Measurements from ENCODE around the gene LEFTY2. TPM values are rescaled to one million over a fixed set of nuclear protein-coding genes. Genes with fewer than 3 reads are reported as not detected.

Gene LEFTY2
- total and polyA plus RNA-seq, 10 of the 15 experiments (the other 5 are each of a cell fraction or from before 2014, with no cell fraction given) = not detected

DNA sequence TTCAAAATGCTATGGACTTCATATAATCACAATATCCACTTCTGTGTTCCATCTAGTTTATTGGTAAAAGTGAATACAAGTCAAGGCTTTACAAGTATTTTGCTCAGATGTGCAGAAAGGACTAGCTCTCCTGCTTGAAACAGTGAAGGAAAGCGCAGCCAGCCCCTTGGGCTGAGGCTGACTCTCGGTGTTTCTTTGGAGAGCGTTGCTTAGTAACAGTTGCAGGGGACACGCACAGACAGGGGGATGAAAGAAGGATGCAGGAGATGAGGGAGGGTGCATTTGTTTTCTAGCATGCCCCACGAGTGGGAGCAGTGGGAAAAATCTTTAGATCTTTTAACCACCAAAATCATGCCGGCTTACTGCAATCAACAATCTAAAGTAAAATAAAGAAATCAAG lies 26.1 kb downstream of the LEFTY2 start (continued):
- TF ChIP-seq, protein P1, sequence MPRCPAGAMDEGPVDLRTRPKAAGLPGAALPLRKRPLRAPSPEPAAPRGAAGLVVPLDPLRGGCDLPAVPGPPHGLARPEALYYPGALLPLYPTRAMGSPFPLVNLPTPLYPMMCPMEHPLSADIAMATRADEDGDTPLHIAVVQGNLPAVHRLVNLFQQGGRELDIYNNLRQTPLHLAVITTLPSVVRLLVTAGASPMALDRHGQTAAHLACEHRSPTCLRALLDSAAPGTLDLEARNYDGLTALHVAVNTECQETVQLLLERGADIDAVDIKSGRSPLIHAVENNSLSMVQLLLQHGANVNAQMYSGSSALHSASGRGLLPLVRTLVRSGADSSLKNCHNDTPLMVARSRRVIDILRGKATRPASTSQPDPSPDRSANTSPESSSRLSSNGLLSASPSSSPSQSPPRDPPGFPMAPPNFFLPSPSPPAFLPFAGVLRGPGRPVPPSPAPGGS (IDR thresholded peaks at IDR 0.05; ENCODE audit: borderline replicate concordance, insufficient read depth, low read depth, low read length, poor library complexity, severe bottlenecking) = no peak
- TF ChIP-seq SIN3A (IDR thresholded peaks at IDR 0.05; ENCODE audit: low read depth, low read length) (no peak), IKZF2 (IDR thresholded peaks at IDR 0.05) (no peak), PML (IDR thresholded peaks at IDR 0.05; ENCODE audit: low read length) (no peak)
- TF ChIP-seq, protein P2, sequence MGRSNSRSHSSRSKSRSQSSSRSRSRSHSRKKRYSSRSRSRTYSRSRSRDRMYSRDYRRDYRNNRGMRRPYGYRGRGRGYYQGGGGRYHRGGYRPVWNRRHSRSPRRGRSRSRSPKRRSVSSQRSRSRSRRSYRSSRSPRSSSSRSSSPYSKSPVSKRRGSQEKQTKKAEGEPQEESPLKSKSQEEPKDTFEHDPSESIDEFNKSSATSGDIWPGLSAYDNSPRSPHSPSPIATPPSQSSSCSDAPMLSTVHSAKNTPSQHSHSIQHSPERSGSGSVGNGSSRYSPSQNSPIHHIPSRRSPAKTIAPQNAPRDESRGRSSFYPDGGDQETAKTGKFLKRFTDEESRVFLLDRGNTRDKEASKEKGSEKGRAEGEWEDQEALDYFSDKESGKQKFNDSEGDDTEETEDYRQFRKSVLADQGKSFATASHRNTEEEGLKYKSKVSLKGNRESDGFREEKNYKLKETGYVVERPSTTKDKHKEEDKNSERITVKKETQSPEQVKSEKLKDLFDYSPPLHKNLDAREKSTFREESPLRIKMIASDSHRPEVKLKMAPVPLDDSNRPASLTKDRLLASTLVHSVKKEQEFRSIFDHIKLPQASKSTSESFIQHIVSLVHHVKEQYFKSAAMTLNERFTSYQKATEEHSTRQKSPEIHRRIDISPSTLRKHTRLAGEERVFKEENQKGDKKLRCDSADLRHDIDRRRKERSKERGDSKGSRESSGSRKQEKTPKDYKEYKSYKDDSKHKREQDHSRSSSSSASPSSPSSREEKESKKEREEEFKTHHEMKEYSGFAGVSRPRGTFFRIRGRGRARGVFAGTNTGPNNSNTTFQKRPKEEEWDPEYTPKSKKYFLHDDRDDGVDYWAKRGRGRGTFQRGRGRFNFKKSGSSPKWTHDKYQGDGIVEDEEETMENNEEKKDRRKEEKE (IDR thresholded peaks at IDR 0.05) = no peak

DNA sequence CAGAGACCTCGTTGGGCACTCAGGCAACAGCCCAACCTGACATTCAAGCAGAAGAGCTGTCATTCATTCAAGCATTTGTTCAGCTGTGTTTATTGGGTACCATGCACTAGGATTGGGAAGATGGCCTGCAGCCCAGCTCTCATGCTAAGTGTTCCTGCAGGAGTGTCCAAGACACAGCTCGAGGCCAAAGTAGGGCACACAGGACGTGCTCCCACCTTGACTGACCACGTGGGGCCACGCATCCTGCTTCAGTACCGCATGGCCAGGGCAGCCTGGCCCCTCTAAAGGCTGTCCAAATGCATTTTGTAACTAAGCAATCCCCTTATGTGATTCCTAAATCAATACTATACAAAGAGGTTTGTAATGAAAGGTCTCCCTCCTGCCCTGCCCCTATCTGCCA lies 26.6 kb downstream of the LEFTY2 start:
- Histone ChIP-seq H4K20me1 (ENCODE audit: control insufficient read depth, insufficient read depth) (no peaks in the 10 kb centered on the region), H3K4me2 (ENCODE audit: control insufficient read depth, insufficient read depth) (no peak overlapping the region), H3K36me3 (ENCODE audit: control insufficient read depth in 2 of 2, insufficient read depth in 2 of 2, low read length in 1 of 2) (peaks cover 0 to 5% of the 10 kb centered on the region in 2 experiments; a peak in 2 of 4 replicates), H3K4me1 (ENCODE audit: control insufficient read depth, insufficient read depth, low read length) (peaks cover 4% of the 10 kb centered on the region; the same call in 1 of the 2 replicates), H3K9ac (ENCODE audit: control insufficient read depth, insufficient read depth, low read length) (no peak overlapping the region), H3K27ac (ENCODE audit: control insufficient read depth, insufficient read depth) (no peak overlapping the region), H3K4me3 (no peak overlapping the region), H3K9me3 (replicated peaks; ENCODE audit: control insufficient read depth, insufficient read depth, low read length) (no peaks in the 10 kb centered on the region), H2AFZ (ENCODE audit: control insufficient read depth, low read depth, low read length) (no peak overlapping the region), H3K27me3 (replicated peaks in 1 of 2; ENCODE audit: control insufficient read depth in 2 of 2, insufficient read depth in 2 of 2, low read length in 1 of 2) (no peaks in the 10 kb centered on the region), H3K79me2 (ENCODE audit: control insufficient read depth, insufficient read depth, low read length) (no peaks in the 10 kb centered on the region)
- ATAC-seq = no peak
- ChIA-PET RAD21 (ENCODE audit: unreplicated experiment) (no interaction called here), SMC1A (ENCODE audit: uncharacterized antibody, unreplicated experiment) (no interaction called here), CTCF (interaction anchor here (0.6 to 1.6 kb wide), 3 partner anchors 9 to 124 kb away, joined by 3 to 5 read pairs (median 4); no protein-coding TSS in a partner anchor), POLR2A (no interaction called here)
- intact Hi-C loops (cut with micrococcal nuclease; ENCODE audit: unreplicated experiment) = loop anchor here (5.0 kb wide), 1 partner anchor 62 kb away; no protein-coding TSS in a partner anchor
- FAIRE-seq = no peak
- 80% methylated on average over 6 of the region's 6 CpGs for WGBS (ENCODE audit: insufficient coverage, insufficient replicate concordance, low lambda C conversion rate, missing lambda C conversion rate)
- in situ Hi-C loops (cut with MboI) = loop anchor here (5.0 kb wide), 2 partner anchors 137 to 437 kb away; partner anchors contain the start of gene SRP9
- BruUV-seq (replicated peaks) = no TSS peak
- no peak for DNase-seq (ENCODE audit: low read depth, low spot score)
- TF ChIP-seq GATAD2B (conservative IDR thresholded peaks at IDR 0.05; ENCODE audit: low read depth) (no peak), MEF2A (IDR thresholded peaks at IDR 0.05; ENCODE audit: insufficient read depth, low read depth, low read length) (no peak), HDAC2 (IDR thresholded peaks at IDR 0.05) (no peak), ATF7 (IDR thresholded peaks at IDR 0.05; ENCODE audit: low read depth) (no peak), NRF1 (conservative IDR thresholded peaks at IDR 0.05; ENCODE audit: low read depth, low read length) (no peak)
- TF ChIP-seq, protein P3, sequence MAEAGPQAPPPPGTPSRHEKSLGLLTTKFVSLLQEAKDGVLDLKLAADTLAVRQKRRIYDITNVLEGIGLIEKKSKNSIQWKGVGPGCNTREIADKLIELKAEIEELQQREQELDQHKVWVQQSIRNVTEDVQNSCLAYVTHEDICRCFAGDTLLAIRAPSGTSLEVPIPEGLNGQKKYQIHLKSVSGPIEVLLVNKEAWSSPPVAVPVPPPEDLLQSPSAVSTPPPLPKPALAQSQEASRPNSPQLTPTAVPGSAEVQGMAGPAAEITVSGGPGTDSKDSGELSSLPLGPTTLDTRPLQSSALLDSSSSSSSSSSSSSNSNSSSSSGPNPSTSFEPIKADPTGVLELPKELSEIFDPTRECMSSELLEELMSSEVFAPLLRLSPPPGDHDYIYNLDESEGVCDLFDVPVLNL (IDR thresholded peaks at IDR 0.05; ENCODE audit: low read depth, low read length) = no peak
- TF ChIP-seq, protein P4, sequence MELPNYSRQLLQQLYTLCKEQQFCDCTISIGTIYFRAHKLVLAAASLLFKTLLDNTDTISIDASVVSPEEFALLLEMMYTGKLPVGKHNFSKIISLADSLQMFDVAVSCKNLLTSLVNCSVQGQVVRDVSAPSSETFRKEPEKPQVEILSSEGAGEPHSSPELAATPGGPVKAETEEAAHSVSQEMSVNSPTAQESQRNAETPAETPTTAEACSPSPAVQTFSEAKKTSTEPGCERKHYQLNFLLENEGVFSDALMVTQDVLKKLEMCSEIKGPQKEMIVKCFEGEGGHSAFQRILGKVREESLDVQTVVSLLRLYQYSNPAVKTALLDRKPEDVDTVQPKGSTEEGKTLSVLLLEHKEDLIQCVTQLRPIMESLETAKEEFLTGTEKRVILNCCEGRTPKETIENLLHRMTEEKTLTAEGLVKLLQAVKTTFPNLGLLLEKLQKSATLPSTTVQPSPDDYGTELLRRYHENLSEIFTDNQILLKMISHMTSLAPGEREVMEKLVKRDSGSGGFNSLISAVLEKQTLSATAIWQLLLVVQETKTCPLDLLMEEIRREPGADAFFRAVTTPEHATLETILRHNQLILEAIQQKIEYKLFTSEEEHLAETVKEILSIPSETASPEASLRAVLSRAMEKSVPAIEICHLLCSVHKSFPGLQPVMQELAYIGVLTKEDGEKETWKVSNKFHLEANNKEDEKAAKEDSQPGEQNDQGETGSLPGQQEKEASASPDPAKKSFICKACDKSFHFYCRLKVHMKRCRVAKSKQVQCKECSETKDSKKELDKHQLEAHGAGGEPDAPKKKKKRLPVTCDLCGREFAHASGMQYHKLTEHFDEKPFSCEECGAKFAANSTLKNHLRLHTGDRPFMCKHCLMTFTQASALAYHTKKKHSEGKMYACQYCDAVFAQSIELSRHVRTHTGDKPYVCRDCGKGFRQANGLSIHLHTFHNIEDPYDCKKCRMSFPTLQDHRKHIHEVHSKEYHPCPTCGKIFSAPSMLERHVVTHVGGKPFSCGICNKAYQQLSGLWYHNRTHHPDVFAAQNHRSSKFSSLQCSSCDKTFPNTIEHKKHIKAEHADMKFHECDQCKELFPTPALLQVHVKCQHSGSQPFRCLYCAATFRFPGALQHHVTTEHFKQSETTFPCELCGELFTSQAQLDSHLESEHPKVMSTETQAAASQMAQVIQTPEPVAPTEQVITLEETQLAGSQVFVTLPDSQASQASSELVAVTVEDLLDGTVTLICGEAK (IDR thresholded peaks at IDR 0.05; ENCODE audit: borderline replicate concordance) = no peak
